IMR-90 (cell line): ENCODE measurements around the gene ABCB9.

Source experiments
- BHLHE40 ChIP-seq: fragments of 150-350 bp; IDR thresholded peaks from 2 replicates; pipeline ENCODE4 v1.6.1; 2016; ENCODE audit warnings: mild to moderate bottlenecking, low read depth, low read length
- CEBPB ChIP-seq: IDR thresholded peaks from 2 replicates; pipeline ENCODE4 v1.6.1; 2012; ENCODE audit warnings: low read depth, low read length, improper control_type of control experiment
- CHD1 ChIP-seq: IDR thresholded peaks from 2 replicates; pipeline ENCODE4 v1.6.1; 2012; ENCODE audit warnings: low read depth, low read length, improper control_type of control experiment
- CTCF ChIP-seq: conservative IDR thresholded peaks from 2 replicates; pipeline ENCODE4 v1.5.1; 2012; ENCODE audit warnings: mild to moderate bottlenecking, low read depth, low read length, improper control_type of control experiment
- FOS ChIP-seq: fragments of 150-350 bp; IDR thresholded peaks from 2 replicates; pipeline ENCODE4 v1.6.1; 2016; ENCODE audit warnings: low read depth, low read length
- MAFK ChIP-seq: IDR thresholded peaks from 2 replicates; pipeline ENCODE4 v1.6.1; 2012; ENCODE audit warnings: low read depth, low read length, improper control_type of control experiment
- MXI1 ChIP-seq: IDR thresholded peaks from 2 replicates; pipeline ENCODE4 v1.6.1; 2012; ENCODE audit warnings: low read depth, mild to moderate bottlenecking, low read length, moderate library complexity, borderline replicate concordance
- NFE2L2 ChIP-seq: fragments of 150-350 bp; IDR thresholded peaks from 2 replicates; pipeline ENCODE4 v1.6.1; 2016; ENCODE audit warnings: low read depth, mild to moderate bottlenecking, low read length
- POLR2A ChIP-seq: IDR thresholded peaks from 2 replicates; pipeline ENCODE4 v1.6.1; 2012; ENCODE audit warnings: mild to moderate bottlenecking, low read depth, low read length
- RAD21 ChIP-seq: IDR thresholded peaks from 2 replicates; pipeline ENCODE4 v1.6.1; 2012; ENCODE audit warnings: low read length, improper control_type of control experiment
- RCOR1 ChIP-seq: IDR thresholded peaks from 2 replicates; pipeline ENCODE4 v1.6.1; 2012; ENCODE audit warnings: mild to moderate bottlenecking, low read length, improper control_type of control experiment; ENCODE audit not compliant: insufficient replicate concordance
- RFX5 ChIP-seq: IDR thresholded peaks from 2 replicates; pipeline ENCODE4 v1.8.0; 2012; ENCODE audit warnings: low read depth, mild to moderate bottlenecking, low read length, moderate library complexity
- SMC3 ChIP-seq: fragments of 150-350 bp; IDR thresholded peaks from 2 replicates; pipeline ENCODE4 v1.6.1; 2016; ENCODE audit warnings: low read depth, mild to moderate bottlenecking, antibody characterized with exemption, low read length, moderate library complexity
- TF ChIP-seq, protein P1 (sequence below): fragments of 150-350 bp; IDR thresholded peaks from 2 replicates; pipeline ENCODE4 v1.6.1; 2017; ENCODE audit warnings: mild to moderate bottlenecking, antibody characterized with exemption, low read length, low read depth

DNA sequence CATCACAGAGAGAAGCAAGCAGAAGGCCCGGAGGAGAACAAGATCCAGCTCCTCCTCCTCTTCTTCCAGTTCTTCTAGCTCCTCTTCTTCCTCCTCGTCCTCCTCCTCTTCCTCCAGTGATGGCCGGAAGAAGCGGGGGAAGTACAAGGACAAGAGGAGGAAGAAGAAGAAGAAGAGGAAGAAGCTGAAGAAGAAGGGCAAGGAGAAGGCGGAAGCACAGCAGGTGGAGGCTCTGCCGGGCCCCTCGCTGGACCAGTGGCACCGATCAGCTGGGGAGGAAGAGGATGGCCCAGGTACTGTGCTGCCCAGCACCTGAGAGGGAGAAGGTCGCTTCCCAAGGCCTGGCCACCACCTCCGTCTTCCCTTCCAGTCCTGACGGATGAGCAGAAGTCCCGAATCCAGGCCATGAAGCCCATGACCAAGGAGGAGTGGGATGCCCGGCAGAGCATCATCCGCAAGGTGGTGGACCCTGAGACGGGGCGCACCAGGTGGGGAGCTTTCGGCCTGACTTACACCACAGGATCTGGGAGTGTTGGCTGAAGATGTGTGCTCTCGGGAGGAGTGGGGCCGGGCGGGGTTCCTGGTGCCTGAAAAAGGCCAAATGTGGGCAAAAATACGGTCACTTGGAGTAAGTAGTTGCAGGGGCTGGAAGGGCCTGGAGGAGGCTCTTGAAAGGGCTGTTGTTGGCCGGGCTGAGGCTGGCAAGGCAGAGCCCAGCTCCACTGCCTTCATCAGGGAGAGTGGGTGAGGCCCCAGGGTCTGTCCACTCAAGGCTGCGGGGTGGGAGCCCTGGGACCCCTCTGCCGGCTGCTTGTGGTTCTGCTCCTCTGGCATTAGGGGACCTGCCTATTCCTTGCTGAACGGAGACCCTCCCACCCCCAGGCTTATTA is 15.6 kb upstream of the ABCB9 start:
- TF ChIP-seq CTCF (no peak), BHLHE40 (no peak), FOS (no peak), NFE2L2 (no peak), RAD21 (no peak), POLR2A (no peak), RFX5 (no peak), MXI1 (no peak), CHD1 (no peak), RCOR1 (no peak), SMC3 (no peak), MAFK (no peak), CEBPB (no peak)
- TF ChIP-seq, protein P1, sequence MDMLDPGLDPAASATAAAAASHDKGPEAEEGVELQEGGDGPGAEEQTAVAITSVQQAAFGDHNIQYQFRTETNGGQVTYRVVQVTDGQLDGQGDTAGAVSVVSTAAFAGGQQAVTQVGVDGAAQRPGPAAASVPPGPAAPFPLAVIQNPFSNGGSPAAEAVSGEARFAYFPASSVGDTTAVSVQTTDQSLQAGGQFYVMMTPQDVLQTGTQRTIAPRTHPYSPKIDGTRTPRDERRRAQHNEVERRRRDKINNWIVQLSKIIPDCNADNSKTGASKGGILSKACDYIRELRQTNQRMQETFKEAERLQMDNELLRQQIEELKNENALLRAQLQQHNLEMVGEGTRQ, result no peak
